Measurements from ENCODE around the gene MTX1.
"Not testable (repeated sequence)": the region's sequence is repeated elsewhere in the genome, so short reads cannot be mapped to it uniquely, and the experiment has no call there.

The MTX1 gene

GRCh38 chr1:155241069-155241679 is 32.7 kb downstream of the MTX1 start:
- DNase-seq (ENCODE audit: low spot score), result peak; percentile 79

GRCh38 chr1:155241841-155242264 is 33.4 kb downstream of the MTX1 start:
- DNase-seq (ENCODE audit: low spot score), result no peak

GRCh38 chr1:155242805-155243358 is 34.4 kb downstream of the MTX1 start:
- DNase-seq (ENCODE audit: low spot score), result no peak

- DNase-seq (ENCODE audit: low spot score), result peak; percentile 97
These were observed 36.1 kb downstream of the MTX1 start for GRCh38 chr1:155244368-155245162.

GRCh38 chr1:155245163-155245524 is 36.6 kb downstream of the MTX1 start:
- DNase-seq (ENCODE audit: low spot score), result no peak

GRCh38 chr1:155246796-155247195 is 38.3 kb downstream of the MTX1 start:
- not testable (repeated sequence) for DNase-seq (ENCODE audit: low spot score)

GRCh38 chr1:155247667-155248553 is 39.4 kb downstream of the MTX1 start:
- no peak for DNase-seq (ENCODE audit: low spot score)

GRCh38 chr1:155250246-155250632 is 41.7 kb downstream of the MTX1 start:
- no peak for DNase-seq (ENCODE audit: low spot score)

GRCh38 chr1:155250633-155251449 is 42.3 kb downstream of the MTX1 start:
- peak; percentile 95 for DNase-seq (ENCODE audit: low spot score)

- no peak for DNase-seq (ENCODE audit: low spot score)
These were observed 43.1 kb downstream of the MTX1 start for GRCh38 chr1:155251566-155251965.

GRCh38 chr1:155253208-155253607 is 44.7 kb downstream of the MTX1 start:
- DNase-seq (ENCODE audit: low spot score), result no peak

- DNase-seq (ENCODE audit: low spot score), result no peak
These were observed 45.3 kb downstream of the MTX1 start for GRCh38 chr1:155253797-155254196.

GRCh38 chr1:155254228-155254713 is 45.8 kb downstream of the MTX1 start:
- DNase-seq (ENCODE audit: low spot score), result no peak

GRCh38 chr1:155254714-155255242 is 46.3 kb downstream of the MTX1 start:
- DNase-seq (ENCODE audit: low spot score), result no peak

- peak; percentile 75 for DNase-seq (ENCODE audit: low spot score)
These were observed 46.9 kb downstream of the MTX1 start, which contains the start of gene ENTREP3 for GRCh38 chr1:155255243-155256007. Gene ENTREP3, minus strand, starts transcription at chr1:155255483. Its CDS starts 606 bp downstream, at chr1:155254877.

GRCh38 chr1:155256058-155256852 is 47.8 kb downstream of the MTX1 start:
- DNase-seq (ENCODE audit: low spot score), result no peak

GRCh38 chr1:155260276-155260675 is 51.8 kb downstream of the MTX1 start:
- no peak for DNase-seq (ENCODE audit: low spot score)

- DNase-seq (ENCODE audit: low spot score), result no peak
These were observed 53.0 kb downstream of the MTX1 start for GRCh38 chr1:155261493-155261851.

Data from CD4-positive, alpha-beta T cell treated with Interleukin-15 for 4 hours (primary cell).